Nephron (organoid): ENCODE results near the gene HBE1.

Source experiments
- H3K27ac Mint-ChIP-seq, 3 experiments: 2 replicates each; pipeline ENCODE4 v1.8.0; 2020; ENCODE audit warnings: mixed read lengths in 3 of 3, mild to moderate bottlenecking in 2 of 3, moderate library complexity in 1 of 3
- H3K27me3 Mint-ChIP-seq: 2 replicates; pipeline ENCODE4 v1.8.0; 2021; ENCODE audit warnings: low read depth, mild to moderate bottlenecking, moderate library complexity, mixed read lengths
- H3K36me3 Mint-ChIP-seq: 2 replicates; pipeline ENCODE4 v1.8.0; 2020; ENCODE audit warnings: low read depth, mixed read lengths
- H3K4me1 Mint-ChIP-seq: 2 replicates; pipeline ENCODE4 v1.8.0; 2020; ENCODE audit warnings: mixed read lengths
- H3K4me3 Mint-ChIP-seq, 3 experiments: 2 replicates each; pipeline ENCODE4 v1.8.0; 2020; ENCODE audit warnings: mild to moderate bottlenecking in 3 of 3, mixed read lengths in 3 of 3, moderate library complexity in 2 of 3
- H3K9me3 Mint-ChIP-seq: 2 replicates; pipeline ENCODE4 v1.8.0; 2020; ENCODE audit warnings: mixed read lengths
- TF ChIP-seq, protein P1 (sequence below), 3 experiments: fragments of 200-600 bp; sonication (generic); IDR thresholded peaks; one replicate each; pipeline ENCODE4 v1.5.0; 2021; ENCODE audit warnings: antibody characterized with exemption in 3 of 3; ENCODE audit not compliant: unreplicated experiment in 3 of 3

Gene HBE1

DNA sequence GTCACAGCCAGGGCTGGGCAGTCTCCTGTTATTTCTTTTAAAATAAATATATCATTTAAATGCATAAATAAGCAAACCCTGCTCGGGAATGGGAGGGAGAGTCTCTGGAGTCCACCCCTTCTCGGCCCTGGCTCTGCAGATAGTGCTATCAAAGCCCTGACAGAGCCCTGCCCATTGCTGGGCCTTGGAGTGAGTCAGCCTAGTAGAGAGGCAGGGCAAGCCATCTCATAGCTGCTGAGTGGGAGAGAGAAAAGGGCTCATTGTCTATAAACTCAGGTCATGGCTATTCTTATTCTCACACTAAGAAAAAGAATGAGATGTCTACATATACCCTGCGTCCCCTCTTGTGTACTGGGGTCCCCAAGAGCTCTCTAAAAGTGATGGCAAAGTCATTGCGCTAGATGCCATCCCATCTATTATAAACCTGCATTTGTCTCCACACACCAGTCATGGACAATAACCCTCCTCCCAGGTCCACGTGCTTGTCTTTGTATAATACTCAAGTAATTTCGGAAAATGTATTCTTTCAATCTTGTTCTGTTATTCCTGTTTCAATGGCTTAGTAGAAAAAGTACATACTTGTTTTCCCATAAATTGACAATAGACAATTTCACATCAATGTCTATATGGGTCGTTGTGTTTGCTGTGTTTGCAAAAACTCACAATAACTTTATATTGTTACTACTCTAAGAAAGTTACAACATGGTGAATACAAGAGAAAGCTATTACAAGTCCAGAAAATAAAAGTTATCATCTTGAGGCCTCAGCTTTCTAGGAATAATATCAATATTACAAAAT, 18.6 kb upstream of the HBE1 start:
- TF ChIP-seq, protein P1, sequence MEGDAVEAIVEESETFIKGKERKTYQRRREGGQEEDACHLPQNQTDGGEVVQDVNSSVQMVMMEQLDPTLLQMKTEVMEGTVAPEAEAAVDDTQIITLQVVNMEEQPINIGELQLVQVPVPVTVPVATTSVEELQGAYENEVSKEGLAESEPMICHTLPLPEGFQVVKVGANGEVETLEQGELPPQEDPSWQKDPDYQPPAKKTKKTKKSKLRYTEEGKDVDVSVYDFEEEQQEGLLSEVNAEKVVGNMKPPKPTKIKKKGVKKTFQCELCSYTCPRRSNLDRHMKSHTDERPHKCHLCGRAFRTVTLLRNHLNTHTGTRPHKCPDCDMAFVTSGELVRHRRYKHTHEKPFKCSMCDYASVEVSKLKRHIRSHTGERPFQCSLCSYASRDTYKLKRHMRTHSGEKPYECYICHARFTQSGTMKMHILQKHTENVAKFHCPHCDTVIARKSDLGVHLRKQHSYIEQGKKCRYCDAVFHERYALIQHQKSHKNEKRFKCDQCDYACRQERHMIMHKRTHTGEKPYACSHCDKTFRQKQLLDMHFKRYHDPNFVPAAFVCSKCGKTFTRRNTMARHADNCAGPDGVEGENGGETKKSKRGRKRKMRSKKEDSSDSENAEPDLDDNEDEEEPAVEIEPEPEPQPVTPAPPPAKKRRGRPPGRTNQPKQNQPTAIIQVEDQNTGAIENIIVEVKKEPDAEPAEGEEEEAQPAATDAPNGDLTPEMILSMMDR (IDR thresholded peaks at IDR 0.05; ENCODE audit: unreplicated experiment in 3 of 3): no peak
- H3K9me3 Mint-ChIP-seq: no peaks in the 10 kb centered on the region
- H3K27me3 Mint-ChIP-seq: no peaks in the 10 kb centered on the region
- H3K36me3 Mint-ChIP-seq: no peaks in the 10 kb centered on the region
- H3K4me1 Mint-ChIP-seq: no peaks in the 10 kb centered on the region
- H3K4me3 Mint-ChIP-seq: no peak overlapping the region
- no peak overlapping the region for H3K27ac Mint-ChIP-seq

DNA sequence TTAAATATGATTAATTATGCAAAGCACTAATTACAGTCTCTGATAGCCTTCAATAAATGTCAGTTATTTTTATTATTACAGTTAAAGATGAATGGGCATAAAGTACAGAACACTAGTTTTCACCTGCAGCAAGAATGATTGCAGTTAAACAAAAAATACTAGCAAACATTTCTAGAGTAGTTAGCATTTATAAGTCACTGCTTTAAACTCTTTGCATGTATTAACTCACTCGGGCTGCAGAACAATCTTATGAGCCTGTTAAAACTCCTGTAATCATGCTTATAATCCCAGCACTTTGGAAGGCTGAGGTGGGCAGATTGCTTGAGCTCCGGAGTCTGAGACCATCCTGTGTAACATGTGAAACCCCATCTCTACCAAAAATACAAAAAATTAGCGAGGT, 17.2 kb upstream of the HBE1 start:
- no peak overlapping the region for H3K27ac Mint-ChIP-seq
- H3K9me3 Mint-ChIP-seq: no peaks in the 10 kb centered on the region
- H3K4me1 Mint-ChIP-seq: no peaks in the 10 kb centered on the region
- no peak overlapping the region for H3K4me3 Mint-ChIP-seq
- no peaks in the 10 kb centered on the region for H3K36me3 Mint-ChIP-seq
- TF ChIP-seq, protein P1 (IDR thresholded peaks at IDR 0.05; ENCODE audit: unreplicated experiment in 3 of 3): no peak
- H3K27me3 Mint-ChIP-seq: no peaks in the 10 kb centered on the region

DNA sequence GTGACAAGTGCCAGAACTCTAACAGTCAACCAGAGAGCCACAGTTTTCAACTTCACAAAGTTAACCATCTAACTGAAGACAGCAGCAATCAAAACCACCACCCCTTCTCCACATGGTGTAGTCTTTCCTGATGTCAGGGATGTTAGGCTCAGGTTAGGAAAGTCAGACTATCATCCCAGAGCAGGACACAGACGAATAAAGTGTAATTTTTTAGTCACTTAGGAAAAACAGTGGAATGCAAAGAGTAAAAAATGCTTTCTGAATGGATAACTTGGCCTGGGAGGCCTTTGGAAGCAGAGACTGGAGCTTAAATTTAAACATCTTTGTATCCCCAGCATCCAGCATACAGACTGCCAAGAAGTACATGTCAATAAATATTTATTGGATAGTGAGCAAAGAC, 16.6 kb upstream of the HBE1 start:
- Mint-ChIP-seq H3K27me3 (no peaks in the 10 kb centered on the region), H3K4me1 (no peaks in the 10 kb centered on the region)

DNA sequence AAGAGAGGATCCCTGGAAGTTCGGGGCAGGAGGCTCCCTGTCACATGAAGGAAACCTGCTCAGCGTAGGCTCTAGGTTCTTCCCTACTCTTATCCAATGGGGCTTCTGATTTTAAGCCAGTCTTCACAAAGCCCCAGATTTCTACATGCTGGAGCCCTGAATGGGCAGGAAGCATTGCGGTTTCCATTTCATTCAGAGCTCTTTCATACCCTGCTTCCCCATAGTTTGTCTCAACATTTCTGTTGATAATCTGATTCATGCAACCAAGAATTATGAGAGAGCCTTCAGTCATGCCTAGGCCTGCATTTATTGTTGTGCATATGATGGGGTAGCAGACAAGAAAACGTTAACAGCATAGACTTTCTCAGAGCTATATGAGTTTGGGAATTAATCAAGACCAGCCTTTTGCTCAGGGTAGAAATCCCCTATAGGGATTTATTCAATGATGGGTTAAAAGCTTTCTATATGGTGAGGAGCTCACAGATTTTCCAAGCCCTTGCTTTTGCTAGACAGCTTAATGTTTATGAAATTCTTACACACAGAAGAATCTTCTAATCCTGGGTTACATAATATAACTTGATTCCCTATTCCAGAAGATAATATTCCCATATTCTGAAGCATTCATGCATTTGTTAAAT, 16.1 kb upstream of the HBE1 start:
- Mint-ChIP-seq H3K9me3 (no peaks in the 10 kb centered on the region), H3K36me3 (no peaks in the 10 kb centered on the region), H3K27me3 (no peaks in the 10 kb centered on the region), H3K4me3 (no peak overlapping the region), H3K4me1 (no peaks in the 10 kb centered on the region), H3K27ac (no peak overlapping the region)
- TF ChIP-seq, protein P1 (IDR thresholded peaks at IDR 0.05; ENCODE audit: unreplicated experiment in 3 of 3): no peak

More for the DNA sequence above, 16.6 kb upstream of the HBE1 start:
- Mint-ChIP-seq H3K27ac (no peak overlapping the region), H3K36me3 (no peaks in the 10 kb centered on the region), H3K4me3 (no peak overlapping the region), H3K9me3 (no peaks in the 10 kb centered on the region)
- TF ChIP-seq, protein P1 (IDR thresholded peaks at IDR 0.05; ENCODE audit: unreplicated experiment in 3 of 3): no peak

DNA sequence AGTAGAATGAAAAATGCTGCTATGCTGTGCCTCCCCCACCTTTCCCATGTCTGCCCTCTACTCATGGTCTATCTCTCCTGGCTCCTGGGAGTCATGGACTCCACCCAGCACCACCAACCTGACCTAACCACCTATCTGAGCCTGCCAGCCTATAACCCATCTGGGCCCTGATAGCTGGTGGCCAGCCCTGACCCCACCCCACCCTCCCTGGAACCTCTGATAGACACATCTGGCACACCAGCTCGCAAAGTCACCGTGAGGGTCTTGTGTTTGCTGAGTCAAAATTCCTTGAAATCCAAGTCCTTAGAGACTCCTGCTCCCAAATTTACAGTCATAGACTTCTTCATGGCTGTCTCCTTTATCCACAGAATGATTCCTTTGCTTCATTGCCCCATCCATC, 14.9 kb upstream of the HBE1 start:
- no peaks in the 10 kb centered on the region for H3K9me3 Mint-ChIP-seq
- no peaks in the 10 kb centered on the region for H3K27me3 Mint-ChIP-seq
- no peaks in the 10 kb centered on the region for H3K4me1 Mint-ChIP-seq
- TF ChIP-seq, protein P1 (IDR thresholded peaks at IDR 0.05; ENCODE audit: unreplicated experiment in 3 of 3): no peak
- no peak overlapping the region for H3K27ac Mint-ChIP-seq
- H3K4me3 Mint-ChIP-seq: no peak overlapping the region
- H3K36me3 Mint-ChIP-seq: no peaks in the 10 kb centered on the region

DNA sequence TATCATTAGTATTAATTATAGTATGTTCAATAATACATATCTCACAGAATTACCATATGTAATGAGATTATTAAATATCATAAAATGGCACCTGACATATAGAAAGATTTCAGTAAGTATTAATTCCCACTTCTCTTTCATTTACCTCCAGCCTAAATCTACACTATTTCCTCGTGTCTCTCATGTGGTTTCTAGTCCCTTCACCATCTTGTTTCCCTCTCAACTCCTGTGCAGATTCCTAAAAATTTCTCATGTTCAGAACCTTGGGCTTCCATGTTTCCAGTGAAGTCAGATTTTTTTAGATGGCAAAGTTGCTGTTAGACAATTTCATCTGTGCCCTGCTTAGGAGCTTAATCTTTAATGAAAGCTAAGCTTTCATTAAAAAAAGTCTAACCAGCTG, 14.1 kb upstream of the HBE1 start:
- Mint-ChIP-seq H3K36me3 (no peaks in the 10 kb centered on the region), H3K4me3 (no peak overlapping the region), H3K4me1 (no peaks in the 10 kb centered on the region), H3K9me3 (no peaks in the 10 kb centered on the region), H3K27me3 (no peaks in the 10 kb centered on the region), H3K27ac (no peak overlapping the region)
- TF ChIP-seq, protein P1 (IDR thresholded peaks at IDR 0.05; ENCODE audit: unreplicated experiment in 3 of 3): no peak
